Hematopoietic multipotent progenitor cell (in vitro differentiated cells): ENCODE data around the gene ASB16. TPM values are rescaled to one million over a fixed set of nuclear protein-coding genes. Genes with fewer than 3 reads are reported as not detected.
A peak's percentile ranks its signal among the peaks of the same experiment; 100 is the strongest.

Source experiments
- DNase-seq, 3 donors: peaks; one replicate each; pipeline ENCODE4 v3.0.0-alpha.2; 2011 to 2015; ENCODE audit warnings: low read depth in 2 of 3, low spot score in 2 of 3
- small RNA-seq: library from RNA; depleted of rRNA; stranded (forward); fragments of <200 nt; gene quantifications from one replicate; pipeline ENCODE3, GENCODE V24; 2012
- total RNA-seq: library from RNA; depleted of rRNA; stranded (reverse); fragments of >200 nt; gene quantifications from one replicate; pipeline ENCODE4 v1.2.3, GENCODE V29; 2012

ASB16 gene
- total RNA-seq, 1 donor, result not detected

DNA sequence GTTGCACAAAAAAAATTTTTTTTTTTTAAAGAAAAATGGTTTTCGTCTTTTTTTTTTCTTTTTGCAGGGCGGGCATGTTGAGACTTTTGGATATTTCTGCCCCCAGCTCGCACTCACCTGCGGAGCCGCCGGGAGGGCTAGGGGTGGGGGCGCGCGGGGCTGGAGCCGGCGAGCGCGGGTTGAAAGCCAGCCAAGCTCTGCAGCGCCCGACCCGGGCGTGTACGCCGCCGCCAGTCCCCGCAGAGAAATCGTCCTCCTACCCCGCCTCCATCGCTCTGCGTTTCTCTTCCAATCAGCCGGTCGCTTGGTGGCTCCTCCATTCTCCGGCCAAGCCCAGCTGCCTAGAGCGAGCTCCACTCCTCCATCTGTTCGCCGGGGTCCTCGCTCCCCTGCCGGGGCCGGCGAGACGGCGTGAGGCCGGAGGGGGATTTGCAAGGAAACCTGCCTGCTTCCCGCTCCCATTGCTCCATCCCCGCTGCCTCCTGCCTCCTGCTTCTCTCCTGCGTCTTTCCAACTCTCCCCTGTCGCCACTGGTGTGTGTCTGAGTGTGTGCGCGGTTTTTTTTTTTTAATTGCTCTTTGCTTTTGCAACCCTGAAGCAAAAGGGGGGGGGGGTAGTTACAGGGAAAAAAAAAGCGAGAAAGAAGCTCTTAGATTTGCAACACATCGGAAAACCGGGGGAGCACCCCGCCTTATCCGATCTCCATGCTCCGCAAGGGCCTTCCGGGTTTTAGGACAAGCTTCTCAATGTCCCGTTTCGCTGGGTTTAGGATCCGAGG lies 50.8 kb downstream of the ASB16 start:
- DNase-seq, result peak in 2 of 3 donors; percentile 76 to 77

GRCh38 chr17:44221862-44222111 lies 51.3 kb downstream of the ASB16 start:
- DNase-seq, result no peak

DNA sequence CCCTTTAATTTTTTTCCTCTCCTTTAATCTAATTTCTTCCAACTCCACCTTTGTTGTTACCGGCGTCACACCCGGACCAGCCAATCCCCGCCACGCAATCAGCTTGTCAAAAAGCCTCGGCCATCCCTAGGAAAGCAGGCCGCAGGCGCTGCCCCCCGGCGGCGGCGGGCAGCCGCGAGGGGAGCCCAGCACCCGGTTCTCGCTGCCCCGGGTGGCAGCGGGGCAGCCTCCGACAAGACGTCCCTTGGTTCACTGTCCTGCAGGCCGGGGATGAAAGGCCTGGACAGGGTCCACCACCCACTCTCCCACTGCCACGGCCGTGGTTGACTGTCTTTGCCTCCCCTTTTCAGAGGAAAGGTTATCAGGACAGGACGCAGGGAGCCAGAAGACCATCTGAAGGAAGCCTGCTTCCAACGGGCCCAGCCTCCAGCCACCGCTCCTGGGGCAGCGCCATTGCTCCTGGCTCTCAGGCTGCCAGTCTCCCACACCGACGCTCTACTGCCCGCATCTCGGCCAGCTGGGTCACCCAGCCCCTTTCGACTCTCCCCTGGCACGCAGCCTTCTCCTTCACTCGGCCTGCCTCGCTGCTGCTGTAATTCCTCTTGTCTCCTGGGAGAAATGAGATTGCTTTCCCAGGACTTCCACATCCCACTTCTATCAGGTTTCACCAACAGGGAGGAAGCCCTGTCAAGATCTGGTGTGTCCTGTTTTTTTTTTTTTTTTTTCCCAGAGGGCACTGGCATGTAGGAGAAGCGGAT lies 51.8 kb downstream of the ASB16 start:
- DNase-seq, result peak in 2 of 3 donors; percentile 70 to 72

- DNase-seq, result no peak
Observed at GRCh38 chr17:44223541-44224071, 53.1 kb downstream of the ASB16 start.

Small RNA genes within 50 kb of the gene (small RNA-seq; reads per million reads assigned to genes)
- not detected for gene MIR6782
- gene RNU6-131P, result not detected

Other genes starting within 250 kb of the ASB16 start
- gene PPY, start 228.2 kb upstream of the ASB16 start, total RNA-seq, result 0.27 TPM
- not detected for gene PYY, start 216.8 kb upstream of the ASB16 start, total RNA-seq
- gene NAGS, start 166.1 kb upstream of the ASB16 start, total RNA-seq, result under 0.01 TPM
- 141 TPM for gene TMEM101, start 155.7 kb upstream of the ASB16 start, total RNA-seq
- gene LSM12, start 104.0 kb upstream of the ASB16 start, total RNA-seq, result 17.8 TPM
- 60.1 TPM for gene G6PC3, start 100.0 kb upstream of the ASB16 start, total RNA-seq
- gene HDAC5, start 47.1 kb upstream of the ASB16 start, total RNA-seq, result 102 TPM
- 3.5 TPM for gene HROB, start 28.8 kb upstream of the ASB16 start, total RNA-seq
- gene TMUB2, start 16.3 kb downstream of the ASB16 start, total RNA-seq, result 56.8 TPM
- gene ATXN7L3, start 29.2 kb downstream of the ASB16 start, total RNA-seq, result 34.2 TPM
- gene UBTF, start 49.0 kb downstream of the ASB16 start, total RNA-seq, result 58.7 TPM
- gene SLC4A1, start 97.4 kb downstream of the ASB16 start, total RNA-seq, result 0.81 TPM
- 1.6 TPM for gene RUNDC3A, start 137.9 kb downstream of the ASB16 start, total RNA-seq
- gene SLC25A39, start 154.1 kb downstream of the ASB16 start, total RNA-seq, result 98.3 TPM
- 263 TPM for gene GRN, start 174.6 kb downstream of the ASB16 start, total RNA-seq
- 9.2 TPM for gene FAM171A2, start 193.1 kb downstream of the ASB16 start, total RNA-seq
- gene ITGA2B, start 218.9 kb downstream of the ASB16 start, total RNA-seq, result 80.8 TPM